ENCODE measurements around the gene KCNE1.

DNA sequence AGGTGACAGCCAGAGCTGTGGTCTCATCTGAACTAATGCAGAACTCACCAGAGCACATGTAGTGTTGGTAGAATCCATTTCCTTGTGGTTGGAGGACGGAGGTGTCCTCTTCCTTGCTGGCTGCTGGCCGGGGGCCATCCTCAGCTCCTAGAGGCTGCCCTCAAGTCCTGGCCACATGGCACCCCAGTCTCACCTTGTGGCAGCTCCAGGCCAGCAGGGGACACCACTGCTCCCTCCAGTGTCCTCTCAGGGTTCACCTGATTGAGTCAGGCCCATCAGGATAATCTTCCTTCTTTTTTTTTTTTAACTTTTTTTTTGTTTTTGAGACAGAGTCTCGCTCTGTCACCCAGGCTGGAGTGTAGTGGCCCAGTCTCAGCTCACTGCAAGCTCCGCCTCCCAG is 2.9 kb downstream of the KCNE1 start:
- TF ChIP-seq, protein P1, sequence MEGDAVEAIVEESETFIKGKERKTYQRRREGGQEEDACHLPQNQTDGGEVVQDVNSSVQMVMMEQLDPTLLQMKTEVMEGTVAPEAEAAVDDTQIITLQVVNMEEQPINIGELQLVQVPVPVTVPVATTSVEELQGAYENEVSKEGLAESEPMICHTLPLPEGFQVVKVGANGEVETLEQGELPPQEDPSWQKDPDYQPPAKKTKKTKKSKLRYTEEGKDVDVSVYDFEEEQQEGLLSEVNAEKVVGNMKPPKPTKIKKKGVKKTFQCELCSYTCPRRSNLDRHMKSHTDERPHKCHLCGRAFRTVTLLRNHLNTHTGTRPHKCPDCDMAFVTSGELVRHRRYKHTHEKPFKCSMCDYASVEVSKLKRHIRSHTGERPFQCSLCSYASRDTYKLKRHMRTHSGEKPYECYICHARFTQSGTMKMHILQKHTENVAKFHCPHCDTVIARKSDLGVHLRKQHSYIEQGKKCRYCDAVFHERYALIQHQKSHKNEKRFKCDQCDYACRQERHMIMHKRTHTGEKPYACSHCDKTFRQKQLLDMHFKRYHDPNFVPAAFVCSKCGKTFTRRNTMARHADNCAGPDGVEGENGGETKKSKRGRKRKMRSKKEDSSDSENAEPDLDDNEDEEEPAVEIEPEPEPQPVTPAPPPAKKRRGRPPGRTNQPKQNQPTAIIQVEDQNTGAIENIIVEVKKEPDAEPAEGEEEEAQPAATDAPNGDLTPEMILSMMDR (IDR thresholded peaks at IDR 0.05) = no peak
- TF ChIP-seq TFCP2L1 (CRISPR knock-in tag; IDR thresholded peaks at IDR 0.05) = no peak
- TF ChIP-seq ESRRA (IDR thresholded peaks at IDR 0.05; ENCODE audit: borderline replicate concordance, low read length) = no peak
- no peak for TF ChIP-seq RCOR1 (IDR thresholded peaks at IDR 0.05; ENCODE audit: low read depth, low read length)
- no peak for TF ChIP-seq BHLHE40 (IDR thresholded peaks at IDR 0.05; ENCODE audit: low read depth, low read length)
- TF ChIP-seq POLR2A (IDR thresholded peaks at IDR 0.05; ENCODE audit: low read length) = no peak
- no peak for TF ChIP-seq JUN (IDR thresholded peaks at IDR 0.05)

Data from A549 (cell line).